ENCODE measurements around the gene ZSCAN10.
A peak's percentile ranks its signal among the peaks of the same experiment; 100 is the strongest.
"Not testable (repeated sequence)": the region's sequence is repeated elsewhere in the genome, so short reads cannot be mapped to it uniquely, and the experiment has no call there.

Gene ZSCAN10

DNA sequence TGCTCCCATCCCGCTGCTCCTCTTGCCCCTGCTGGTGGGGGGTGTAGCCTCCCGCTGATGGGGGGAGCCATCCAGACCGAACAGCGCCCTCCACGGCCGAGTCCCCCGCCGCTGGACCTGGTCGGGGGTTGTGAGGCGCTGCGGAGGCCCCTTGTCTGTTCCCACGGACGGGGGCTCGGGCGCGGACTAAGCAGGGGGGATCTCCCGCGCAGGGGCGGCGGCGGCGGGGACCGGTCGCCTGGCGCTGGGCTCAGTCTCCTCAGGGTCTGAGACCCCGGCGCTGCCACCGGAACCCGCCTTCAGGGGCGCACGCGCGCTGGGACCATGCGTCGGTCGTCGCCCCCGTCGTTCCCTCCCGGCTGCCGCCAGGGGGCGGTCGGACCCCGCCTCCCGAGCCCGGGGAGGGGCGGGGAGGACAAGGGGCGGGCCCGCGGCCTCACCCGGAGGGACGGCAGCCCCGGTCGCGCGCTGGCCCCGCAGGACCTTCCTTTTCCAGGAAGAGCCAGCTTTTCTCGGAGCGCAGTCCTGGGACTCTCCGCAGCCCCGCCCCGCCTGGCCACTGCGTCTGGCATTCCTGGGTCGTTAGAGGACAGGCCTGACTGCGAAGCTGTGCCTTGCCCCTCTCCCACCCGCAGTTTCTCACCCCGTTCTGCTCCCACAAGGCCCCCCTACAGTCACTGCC is 39.9 kb downstream of the ZSCAN10 start:
- DNase-seq: peak; percentile 92

DNA sequence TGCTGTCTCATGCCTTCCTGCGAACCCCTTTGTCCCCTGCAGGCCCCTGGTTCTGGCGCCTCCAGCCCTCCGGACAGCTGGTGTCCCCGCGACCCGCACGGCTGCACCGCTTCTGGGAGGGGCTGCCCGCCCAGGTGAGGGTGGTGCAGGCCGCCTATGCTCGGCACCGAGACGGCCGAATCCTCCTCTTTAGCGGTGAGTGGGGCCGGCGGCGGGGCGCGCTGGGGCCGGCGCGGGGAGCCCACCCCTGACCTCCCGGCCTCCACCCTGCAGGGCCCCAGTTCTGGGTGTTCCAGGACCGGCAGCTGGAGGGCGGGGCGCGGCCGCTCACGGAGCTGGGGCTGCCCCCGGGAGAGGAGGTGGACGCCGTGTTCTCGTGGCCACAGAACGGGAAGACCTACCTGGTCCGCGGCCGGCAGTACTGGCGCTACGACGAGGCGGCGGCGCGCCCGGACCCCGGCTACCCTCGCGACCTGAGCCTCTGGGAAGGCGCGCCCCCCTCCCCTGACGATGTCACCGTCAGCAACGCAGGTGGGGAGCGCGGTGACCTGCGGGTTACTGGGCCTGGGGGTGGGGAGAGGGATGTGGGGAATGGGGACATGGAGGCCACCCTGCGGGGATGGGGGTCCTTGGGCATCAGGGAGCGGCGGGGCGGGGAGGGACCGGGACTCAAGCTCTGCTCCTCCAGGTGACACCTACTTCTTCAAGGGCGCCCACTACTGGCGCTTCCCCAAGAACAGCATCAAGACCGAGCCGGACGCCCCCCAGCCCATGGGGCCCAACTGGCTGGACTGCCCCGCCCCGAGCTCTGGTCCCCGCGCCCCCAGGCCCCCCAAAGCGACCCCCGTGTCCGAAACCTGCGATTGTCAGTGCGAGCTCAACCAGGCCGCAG is 40.7 kb downstream of the ZSCAN10 start:
- peak; percentile 71 for DNase-seq

DNA sequence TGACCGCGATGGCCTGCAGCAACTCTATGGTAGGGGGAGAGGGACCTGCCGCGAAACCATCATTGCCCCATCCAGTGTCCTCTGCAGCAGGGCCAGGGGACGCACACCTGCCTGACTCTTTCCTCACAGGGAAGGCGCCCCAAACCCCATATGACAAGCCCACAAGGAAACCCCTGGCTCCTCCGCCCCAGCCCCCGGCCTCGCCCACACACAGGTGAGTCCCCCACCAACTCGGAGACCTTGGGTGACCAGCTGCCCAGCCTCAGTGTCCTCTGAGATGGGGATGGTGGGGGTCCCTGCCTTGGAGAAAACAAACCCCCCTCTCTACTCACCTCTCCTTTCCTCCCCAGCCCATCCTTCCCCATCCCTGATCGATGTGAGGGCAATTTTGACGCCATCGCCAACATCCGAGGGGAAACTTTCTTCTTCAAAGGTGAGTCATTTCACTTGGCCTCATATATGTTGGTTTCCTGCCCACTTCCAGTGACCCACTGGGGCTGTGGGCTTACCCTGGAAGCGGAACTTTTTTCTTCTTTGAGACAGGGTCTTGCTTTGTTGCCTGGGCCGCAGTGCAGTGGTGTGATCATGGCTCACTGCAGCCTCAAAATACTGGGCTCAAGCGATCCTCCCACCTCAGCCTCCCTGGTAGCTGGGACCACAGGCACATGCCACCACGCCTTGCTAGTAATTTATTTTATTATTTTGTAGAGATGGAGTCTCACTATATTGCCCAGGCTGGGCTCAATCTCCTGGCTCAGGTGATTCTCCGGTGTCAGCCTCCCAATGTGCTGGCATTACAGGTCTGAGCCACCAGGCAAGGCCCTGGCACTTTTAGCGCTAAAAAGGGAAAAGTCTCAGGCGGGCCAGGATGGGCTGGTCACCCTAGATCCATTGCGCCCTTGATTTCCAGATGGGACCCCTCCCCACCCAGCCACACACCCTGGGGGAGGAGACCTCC is 41.6 kb downstream of the ZSCAN10 start:
- DNase-seq: no peak

DNA sequence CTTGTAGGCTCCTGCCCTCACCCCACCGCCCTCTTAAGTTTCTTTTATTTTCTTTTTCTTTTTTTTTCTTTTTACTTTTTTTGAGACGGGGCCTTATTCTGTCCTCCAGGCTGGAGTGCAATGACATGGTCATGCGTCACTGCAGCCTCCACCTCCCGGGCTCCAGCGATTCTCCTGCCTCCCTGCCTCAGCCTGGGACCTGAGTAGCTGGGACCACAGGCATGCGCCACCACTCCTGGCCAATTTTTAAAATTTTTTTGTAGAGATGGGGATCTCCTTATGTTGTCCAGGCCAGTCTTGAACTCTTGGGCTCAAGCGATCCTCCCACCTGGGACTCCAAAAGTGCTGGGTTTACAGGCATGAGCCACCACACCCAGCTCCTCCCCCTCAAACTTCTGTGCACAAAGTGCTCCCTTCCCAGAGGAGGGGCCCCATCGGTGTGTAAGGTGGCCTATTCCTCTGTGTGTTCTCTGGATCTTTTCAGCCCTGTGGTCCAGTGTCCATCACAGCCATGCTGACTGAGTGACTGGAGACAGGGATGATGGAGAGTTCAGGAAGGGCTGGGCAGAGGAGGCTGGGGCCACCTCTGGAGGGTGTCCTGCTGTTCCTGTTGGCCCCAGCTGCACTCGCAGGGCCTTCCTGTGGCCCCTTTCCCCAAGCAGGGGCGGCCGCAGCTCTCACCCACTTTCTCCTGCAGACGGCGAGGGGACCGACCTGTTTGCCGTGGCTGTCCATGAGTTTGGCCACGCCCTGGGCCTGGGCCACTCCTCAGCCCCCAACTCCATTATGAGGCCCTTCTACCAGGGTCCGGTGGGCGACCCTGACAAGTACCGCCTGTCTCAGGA is 42.5 kb downstream of the ZSCAN10 start:
- no peak for DNase-seq

DNA sequence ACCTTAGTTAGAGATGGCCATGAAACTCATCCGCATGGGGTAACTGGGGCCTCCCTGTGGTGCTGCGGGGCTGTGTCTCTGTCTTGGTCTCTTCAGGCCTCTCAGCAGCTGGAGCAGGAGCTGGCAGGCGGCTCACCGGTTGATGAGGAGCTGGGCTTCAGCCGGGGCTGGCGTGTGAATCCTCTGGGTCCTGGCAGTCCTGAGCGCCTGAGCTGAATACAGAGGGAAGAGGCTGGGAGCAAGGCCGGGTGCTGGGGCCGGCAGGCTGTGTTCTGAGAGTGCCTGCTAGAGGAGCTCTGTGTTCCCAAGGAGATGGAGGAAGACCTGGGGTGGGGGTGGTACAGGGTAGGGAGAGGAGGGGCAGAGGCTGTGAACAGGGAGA is 43.4 kb downstream of the ZSCAN10 start:
- DNase-seq: not testable (repeated sequence)

DNA sequence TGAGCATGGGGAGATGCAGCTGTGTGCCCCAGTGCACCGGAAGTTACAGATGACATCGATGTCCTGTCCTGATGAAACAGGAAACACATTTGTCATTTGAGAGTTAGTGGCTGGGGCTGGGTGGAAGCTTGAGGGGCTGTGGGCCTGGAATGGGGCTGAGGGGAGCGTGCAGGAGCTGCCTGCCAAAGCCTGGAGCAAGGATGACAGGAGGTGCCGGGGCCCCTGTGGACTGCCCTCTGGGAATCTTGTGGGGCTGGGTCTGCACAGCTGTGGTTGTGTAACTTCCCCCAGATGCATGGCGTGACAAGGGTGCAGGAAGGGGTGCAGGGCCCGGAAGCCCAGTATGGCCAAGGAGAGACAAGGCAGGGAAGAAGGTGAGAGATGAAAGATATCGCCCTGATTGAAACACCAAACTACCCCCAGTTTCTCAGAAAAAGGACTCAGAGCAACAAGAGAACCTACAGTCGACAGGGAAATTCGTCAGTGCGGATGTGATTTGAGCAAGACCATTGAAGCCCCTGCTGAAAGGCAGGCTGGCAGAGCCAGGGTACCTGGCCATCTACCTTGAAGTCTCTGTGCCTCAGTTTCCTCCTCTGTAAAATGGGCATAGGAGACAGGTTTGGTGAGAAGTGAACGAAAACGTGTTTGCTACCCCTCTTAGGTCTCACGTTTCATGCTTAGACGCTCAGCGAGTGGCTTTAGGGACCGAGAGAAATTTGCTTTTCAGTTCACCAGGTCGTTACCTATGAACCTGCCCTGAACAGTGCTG is 43.9 kb downstream of the ZSCAN10 start:
- DNase-seq: no peak

DNA sequence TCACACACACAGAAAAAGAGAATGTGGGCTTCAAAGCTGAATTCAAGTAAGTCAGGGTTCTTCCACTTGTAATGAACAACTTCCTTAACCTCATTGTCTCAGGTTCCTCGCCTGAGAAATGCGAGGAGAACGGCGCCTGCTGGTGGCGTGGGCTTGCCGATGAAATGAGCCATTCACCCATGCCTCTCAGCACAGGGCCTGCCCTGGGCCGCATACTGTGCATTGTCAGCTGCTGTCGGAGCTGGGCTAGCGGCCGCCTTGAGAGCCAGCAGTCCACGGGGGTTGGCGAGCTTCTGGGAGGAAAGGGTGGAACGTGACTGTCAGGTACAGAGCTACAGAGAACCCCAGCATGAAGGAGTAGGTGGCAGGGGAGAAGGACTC is 45.8 kb downstream of the ZSCAN10 start:
- DNase-seq: not testable (repeated sequence)

DNA sequence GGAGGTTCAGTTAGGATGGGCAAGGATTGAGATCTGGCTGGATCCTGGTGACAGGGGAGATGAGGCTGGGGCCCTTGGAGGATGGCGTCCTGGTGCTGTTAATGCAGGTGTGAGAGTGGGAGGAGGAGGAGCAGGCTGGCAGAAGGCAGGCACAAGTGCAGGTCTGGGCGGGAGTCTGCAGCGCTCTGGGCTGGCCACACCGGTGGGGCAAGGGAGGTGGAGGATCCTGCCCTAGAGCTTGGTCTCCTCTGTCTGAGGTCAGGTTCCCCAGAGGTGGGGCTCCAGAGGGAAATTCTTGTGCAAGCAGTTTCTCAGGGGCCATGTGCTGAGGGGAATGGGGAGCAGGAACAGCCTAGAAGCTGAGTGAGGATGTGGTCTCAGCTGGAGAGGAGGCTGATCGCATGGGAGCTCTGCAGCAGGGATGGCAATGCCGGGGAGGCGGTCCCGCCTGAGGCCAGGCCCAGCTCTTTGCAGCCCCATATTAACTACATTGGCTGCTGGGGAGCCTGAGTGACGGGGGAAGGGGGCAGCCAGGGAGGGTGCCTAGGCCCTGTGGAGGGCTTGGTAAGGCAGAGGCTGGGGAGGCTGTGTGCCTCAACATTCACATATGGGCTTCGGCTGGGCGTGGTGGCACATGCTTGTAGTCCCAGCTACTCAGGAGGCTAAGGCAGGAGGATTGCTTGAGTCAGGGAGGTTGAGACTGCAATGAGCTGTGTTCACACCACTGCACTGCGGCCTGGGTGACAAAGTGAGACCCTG is 46.3 kb downstream of the ZSCAN10 start:
- DNase-seq: not testable (repeated sequence)

DNA sequence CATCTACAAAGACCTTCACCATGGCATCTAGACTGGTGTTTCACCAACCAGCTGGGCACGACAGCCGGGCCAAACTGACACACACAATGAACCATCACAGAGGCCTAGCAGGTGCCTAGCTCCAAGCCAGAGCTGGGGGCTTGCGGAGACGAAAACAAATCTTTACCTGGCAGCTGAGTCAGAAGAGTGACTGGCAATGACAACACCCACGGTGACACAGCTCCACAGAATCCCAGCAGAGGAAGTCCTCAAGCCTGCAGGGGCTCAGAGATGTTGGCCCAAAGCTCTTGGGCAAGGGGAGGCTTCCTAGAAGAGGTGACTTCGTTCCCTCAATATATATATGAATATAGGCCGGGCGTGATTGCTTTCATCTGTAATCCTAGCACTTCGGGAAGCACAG is 47.6 kb downstream of the ZSCAN10 start:
- no peak for DNase-seq

DNA sequence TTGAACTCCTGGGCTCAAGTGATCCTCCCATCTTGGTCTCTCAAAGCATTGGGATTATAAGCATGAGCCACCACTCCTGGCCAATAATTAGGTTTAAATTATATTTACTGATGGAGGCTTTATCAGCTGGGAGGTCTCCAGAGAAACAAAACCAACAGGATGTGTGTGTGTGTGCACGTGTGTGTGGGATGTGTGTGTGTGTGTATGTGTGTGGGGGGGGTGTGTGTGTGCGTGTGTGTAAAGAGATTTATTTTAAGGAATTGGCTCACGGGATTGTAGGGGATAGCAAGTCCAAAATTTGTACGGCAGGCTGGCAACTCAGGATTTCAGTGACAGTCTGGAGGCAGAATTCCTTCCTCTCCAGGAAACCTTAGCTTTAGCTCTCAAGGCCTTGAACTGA is 48.1 kb downstream of the ZSCAN10 start:
- DNase-seq: no peak

DNA sequence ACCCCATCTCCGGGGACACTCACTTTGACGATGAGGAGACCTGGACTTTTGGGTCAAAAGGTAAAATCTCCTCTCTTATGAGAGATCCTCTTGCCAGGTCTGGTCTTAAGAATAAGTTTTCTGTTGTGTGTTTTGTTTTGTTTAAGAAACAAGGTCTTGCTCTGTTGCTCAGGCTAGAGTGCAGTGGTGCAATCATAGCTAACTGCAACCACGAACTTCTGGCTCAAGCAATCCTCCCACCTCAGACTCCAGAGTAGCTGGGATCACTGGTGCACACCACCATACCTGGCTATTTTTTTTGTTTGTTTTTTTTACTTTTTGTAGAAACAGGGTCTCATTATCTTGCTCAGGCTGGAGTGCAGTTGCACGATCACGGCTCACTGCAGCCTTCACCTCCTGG is 48.6 kb downstream of the ZSCAN10 start:
- DNase-seq: no peak

DNA sequence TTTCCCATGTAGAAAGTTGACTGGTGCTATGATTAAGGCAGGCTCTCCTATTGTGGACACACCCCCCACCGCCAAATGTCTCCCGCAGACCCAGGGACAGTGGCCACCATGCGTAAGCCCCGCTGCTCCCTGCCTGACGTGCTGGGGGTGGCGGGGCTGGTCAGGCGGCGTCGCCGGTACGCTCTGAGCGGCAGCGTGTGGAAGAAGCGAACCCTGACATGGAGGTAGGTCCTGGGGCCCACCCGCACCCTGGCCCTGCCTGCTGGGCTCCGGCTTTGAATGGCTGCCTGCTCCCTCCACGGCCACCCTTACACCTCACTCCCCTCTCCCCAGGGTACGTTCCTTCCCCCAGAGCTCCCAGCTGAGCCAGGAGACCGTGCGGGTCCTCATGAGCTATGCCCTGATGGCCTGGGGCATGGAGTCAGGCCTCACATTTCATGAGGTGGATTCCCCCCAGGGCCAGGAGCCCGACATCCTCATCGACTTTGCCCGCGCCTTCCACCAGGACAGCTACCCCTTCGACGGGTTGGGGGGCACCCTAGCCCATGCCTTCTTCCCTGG is 49.1 kb downstream of the ZSCAN10 start:
- no peak for DNase-seq

DNA sequence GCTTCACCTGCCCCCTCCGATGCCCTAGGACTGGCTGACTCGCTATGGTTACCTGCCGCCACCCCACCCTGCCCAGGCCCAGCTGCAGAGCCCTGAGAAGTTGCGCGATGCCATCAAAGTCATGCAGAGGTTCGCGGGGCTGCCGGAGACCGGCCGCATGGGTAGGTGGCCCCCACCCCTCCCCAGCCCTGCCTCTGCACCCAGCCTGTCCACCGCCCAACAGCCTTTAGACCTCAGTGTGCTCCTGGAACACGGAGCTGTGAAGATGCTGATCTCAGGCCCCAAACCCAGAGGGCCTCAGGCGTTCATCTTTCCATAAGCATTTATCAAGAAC is 51.7 kb downstream of the ZSCAN10 start:
- DNase-seq: no peak

DNA sequence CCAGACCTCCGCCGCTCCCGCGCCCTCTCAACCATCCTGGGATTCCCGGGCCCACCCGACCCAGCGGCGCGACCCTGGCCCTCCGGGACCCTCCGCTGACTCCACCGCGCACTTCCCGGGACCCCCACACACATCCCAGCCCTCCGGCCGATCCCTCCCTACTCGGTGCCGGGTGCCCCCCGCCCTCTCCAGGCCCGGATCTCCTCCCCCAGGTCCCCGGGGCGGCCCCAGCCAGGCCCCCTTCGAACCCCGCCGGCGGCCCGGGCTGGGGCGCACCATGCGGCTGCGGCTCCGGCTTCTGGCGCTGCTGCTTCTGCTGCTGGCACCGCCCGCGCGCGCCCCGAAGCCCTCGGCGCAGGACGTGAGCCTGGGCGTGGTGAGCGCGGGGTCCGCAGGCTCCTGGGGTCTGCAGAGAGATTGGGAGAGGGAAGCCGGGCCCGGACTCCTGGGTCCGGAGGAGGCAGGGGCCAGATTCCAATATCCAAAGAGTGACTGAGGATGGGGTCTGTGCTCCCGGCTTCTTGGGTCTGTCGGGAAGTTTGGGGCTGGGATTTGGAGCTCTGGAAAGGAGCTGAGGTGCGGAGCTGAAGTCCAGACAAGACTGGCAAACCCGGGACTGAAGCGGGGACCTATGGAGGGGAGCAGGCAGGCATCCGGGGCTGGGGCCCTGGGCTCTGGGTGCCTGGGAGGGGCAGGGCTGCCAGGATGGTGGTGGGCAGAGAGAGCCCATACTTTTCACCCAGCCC is 52.3 kb downstream of the ZSCAN10 start:
- DNase-seq: no peak

DNA sequence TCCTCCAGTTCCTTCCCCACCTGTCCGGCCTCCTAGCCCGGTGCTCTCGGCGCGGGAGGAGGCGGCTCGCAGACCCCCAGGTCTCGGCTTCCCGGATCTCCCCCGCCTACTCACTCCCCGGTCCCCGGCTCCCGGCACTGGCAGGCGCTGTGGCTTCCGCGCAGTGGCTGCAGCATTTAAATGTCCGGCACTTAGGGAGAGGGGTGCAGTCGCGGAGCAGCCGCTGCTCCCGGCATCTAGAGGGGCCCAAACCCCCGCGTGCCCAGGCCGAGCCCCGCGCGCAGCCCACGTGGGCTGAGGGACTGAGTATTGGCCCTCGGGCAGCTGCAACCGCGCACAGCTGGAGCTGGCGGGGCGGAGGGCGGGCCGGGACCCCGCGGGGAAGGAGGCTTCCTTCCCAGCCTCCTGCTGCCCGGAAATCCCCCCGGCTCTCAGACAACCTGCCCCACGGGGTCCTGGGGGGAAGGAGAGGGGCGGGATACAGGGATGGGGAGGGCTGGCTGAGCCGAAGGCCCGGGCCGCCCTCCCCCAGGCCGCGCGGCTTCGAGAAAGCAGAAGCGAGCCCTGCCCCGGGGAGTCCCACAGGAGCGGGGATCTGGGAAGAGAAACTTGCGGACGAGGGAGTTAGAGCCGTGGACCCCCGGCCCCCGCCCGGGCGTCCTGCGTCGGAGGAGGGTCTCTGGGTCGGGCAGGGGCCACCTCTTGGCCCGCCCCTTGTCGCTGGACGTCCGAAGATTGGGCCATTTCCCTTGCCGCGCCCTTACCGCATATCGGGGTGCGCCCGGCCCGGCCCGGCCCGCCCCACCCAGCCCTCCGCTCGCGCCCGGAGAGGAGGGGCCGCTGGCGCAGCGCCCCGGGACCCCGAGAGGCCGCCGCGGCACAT is 53.1 kb downstream of the ZSCAN10 start, which contains the start of gene MMP25:
Gene MMP25, plus strand, starts transcription at position 804 of the 883 bp plus-strand sequence. CDS start 357 bp downstream, outside the sequence.
- no peak for DNase-seq

DNA sequence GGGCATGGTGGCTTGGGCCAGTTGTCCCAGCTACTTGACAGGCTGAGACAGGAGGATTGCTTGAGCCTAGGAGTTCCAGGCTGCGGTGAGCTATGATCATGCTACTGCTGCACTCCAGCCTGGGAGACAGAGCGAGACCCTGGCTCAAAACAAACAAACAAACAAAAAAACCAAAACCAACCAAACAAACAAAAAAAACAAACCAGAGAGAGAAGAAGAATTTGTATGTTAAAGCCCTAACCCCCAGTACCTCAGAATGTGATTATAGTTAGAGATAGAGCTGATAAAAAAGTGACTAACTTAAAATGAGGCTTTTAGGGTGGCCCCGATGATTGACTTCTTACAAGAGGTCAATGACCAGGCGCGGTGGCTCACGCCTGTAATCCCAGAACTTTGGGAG is 54.4 kb downstream of the ZSCAN10 start:
- DNase-seq: no peak

DNA sequence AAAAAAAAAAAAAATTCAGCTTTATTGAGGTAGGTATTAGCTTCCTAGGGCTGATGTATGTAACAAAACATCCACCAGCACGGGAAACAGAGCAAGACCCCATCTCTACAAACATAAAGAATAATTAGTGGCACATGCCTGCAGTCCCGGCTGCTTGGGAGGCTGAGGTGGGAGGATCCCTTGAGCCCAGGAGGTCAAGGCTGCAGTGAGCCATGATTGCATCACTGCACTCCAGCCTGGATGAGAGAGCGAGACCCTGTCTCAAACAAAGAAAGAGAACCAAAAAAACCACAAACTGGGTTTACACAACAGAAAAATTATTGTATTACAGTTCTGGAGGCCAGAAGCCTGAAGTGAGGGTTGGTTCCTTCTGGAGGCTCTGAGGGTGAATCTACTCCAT is 56.7 kb downstream of the ZSCAN10 start:
- DNase-seq: no peak

DNA sequence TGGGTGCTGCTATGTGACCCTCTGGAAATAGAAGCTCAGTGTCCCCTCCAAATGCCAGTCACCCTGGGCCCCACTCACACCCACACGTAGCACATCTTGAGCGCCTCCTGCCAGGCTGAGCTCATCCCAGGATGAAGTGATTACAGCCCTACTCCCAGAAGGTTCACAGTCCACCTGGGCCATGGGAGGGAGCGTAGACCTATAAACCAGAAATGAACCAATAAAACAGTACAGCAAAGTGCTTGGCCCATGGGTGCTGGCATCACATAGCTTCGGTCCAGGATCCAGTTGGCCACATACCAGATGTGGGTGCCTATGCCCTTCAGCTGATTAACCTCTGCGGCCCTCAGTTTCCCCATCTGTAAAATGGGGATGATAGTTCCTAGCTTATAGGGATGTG is 60.2 kb downstream of the ZSCAN10 start:
- DNase-seq: no peak
